GM12865 (cell line): ENCODE data around the gene RIPPLY1.

Source experiments
- DNase-seq: peaks from one replicate; pipeline ENCODE4 v3.0.0; 2010; ENCODE audit warnings: low read depth
- H3K4me3 ChIP-seq: 2 replicates; pipeline ENCODE4 v1.5.1; 2011; ENCODE audit warnings: mild to moderate bottlenecking, low read depth, low read length, control low read depth
- TF ChIP-seq, protein P1 (sequence below): IDR thresholded peaks from 2 replicates; pipeline ENCODE4 v1.5.1; 2011; ENCODE audit warnings: low read length, control low read depth, low read depth, inconsistent platforms; ENCODE audit not compliant: insufficient read depth; ENCODE audit errors: missing control alignments

RIPPLY1 gene

GRCh38 chrX:106901781-106902219 lies 1.3 kb downstream of the RIPPLY1 start:
- TF ChIP-seq, protein P1, sequence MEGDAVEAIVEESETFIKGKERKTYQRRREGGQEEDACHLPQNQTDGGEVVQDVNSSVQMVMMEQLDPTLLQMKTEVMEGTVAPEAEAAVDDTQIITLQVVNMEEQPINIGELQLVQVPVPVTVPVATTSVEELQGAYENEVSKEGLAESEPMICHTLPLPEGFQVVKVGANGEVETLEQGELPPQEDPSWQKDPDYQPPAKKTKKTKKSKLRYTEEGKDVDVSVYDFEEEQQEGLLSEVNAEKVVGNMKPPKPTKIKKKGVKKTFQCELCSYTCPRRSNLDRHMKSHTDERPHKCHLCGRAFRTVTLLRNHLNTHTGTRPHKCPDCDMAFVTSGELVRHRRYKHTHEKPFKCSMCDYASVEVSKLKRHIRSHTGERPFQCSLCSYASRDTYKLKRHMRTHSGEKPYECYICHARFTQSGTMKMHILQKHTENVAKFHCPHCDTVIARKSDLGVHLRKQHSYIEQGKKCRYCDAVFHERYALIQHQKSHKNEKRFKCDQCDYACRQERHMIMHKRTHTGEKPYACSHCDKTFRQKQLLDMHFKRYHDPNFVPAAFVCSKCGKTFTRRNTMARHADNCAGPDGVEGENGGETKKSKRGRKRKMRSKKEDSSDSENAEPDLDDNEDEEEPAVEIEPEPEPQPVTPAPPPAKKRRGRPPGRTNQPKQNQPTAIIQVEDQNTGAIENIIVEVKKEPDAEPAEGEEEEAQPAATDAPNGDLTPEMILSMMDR, result no peak
- no peak overlapping the region for H3K4me3 ChIP-seq
- no peak for DNase-seq

GRCh38 chrX:106901341-106901740 lies 1.8 kb downstream of the RIPPLY1 start:
- H3K4me3 ChIP-seq, result no peak overlapping the region
- DNase-seq, result no peak
- TF ChIP-seq, protein P1, result no peak

- H3K4me3 ChIP-seq, result no peak overlapping the region
- DNase-seq, result no peak
- TF ChIP-seq, protein P1, result no peak
Observed at GRCh38 chrX:106899841-106900240, 3.3 kb downstream of the RIPPLY1 start.

DNA sequence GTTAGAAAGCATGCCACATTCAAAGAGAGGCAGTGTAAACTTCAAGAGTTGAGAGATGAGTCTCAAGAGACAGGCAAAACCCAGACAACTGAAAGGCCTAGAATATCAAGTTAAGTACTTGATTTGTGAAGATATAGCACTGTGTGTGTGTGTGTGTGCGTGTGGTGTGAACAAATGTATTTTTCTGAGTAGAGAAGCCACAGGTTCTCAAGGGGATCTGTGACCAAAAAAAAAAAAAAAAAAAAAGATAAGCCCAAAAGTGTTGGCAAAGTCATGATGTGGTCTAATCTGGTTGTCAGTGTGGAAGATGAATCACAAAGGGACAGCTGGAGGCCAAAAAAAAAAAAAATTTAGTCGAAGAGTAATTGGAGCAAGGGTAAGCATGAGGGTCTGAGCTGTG lies 3.9 kb downstream of the RIPPLY1 start:
- TF ChIP-seq, protein P1, result no peak
- H3K4me3 ChIP-seq, result no peak overlapping the region
- no peak for DNase-seq

DNA sequence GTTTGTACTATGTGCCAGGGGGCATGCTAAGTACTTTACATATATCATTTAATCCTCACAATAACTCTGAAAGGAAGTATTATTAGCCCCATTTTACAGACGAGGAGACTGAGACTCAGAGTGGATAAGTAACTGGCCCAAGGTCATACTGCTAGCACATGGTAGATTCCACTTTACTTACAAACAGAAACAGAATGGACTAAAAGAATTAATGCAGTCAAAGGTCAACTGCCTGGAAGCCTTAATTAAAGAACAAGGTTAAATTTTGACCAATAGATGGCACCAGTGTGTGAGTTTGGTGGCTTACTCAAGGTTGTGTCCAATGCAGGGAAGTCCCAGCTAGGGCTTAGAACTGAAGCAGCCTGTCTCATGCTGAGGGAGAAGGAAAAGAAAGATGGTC lies 4.7 kb downstream of the RIPPLY1 start:
- H3K4me3 ChIP-seq, result no peak overlapping the region
- peak; percentile 48 for DNase-seq
- TF ChIP-seq, protein P1, result peak; percentile 25

DNA sequence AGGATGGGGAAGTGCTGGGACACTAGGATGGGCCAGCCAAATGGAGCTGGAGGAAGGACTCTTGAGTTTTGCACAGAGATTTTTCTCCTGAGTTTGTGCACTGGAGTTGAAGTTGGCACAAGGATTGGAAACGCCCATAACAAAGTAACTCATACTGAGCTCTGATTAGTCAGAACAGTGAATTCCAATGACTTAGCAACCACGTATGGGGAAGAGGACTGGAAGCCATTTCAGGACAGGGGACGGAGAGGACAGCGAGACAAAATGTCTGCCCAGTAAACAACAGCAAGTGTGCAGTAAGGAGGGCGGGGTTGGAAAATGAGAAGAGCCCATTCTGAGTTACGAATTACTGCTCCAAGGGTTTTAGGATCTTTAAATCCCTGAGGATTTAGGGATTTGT lies 5.9 kb downstream of the RIPPLY1 start:
- DNase-seq, result no peak
- H3K4me3 ChIP-seq, result no peak overlapping the region
- TF ChIP-seq, protein P1, result no peak

DNA sequence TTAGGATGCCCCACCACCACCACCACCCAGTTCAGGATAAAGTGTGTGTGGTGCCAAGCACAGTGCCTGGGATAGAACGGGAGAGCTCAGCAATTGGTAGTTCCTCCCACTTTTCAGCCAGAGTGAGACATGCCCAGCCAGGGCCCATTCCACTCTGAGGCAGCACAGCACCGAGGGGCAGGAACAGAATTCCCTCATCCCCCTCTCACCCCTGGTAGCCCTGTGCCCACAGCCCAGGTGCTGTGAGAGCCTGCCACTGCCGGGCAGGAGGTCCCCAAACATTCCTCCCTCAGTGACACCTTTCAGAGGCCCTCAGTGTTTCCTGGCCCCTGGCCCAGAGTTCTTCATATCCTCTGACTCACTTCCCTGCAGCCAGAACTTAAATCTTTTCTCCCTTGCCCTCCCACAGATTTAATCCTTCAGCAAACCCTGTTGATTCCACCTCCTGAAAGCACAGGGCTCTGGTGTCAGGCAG lies 8.1 kb downstream of the RIPPLY1 start:
- no peak for DNase-seq

More for the DNA sequence above, 8.1 kb downstream of the RIPPLY1 start:
- no peak overlapping the region for H3K4me3 ChIP-seq
- TF ChIP-seq, protein P1, result no peak
